ENCODE data around the gene TOMM22.

Gene TOMM22

DNA sequence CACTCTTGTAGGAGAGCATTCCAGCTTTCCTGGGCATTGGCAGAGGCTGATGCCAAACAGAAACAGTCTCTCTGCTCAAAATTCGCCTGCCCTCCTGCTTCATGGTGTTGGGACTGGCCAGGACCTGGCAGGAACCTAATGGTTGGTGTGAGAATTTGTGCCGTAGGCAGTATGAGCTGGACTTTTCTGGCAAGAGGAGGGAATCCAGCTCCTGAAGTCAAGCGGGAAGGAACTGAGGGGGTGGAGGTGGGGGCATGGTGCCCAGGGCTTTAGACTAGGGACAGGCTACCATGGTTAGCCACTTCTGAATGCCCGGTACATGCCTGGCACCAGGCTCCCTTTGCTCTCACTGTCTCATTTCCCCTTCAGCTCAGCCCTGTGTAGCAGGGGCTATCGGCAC, 6.9 kb upstream of the TOMM22 start:
- no peak overlapping the region for H3K4me3 ChIP-seq (ENCODE audit: low read length)
- H3K79me2 ChIP-seq (ENCODE audit: low read length): no peaks in the 10 kb centered on the region
- no peak overlapping the region for H3K9ac ChIP-seq (ENCODE audit: low read length)
- H3K4me2 ChIP-seq (ENCODE audit: low read depth, low read length): no peak overlapping the region
- no peaks in the 10 kb centered on the region for H3K27me3 ChIP-seq (replicated peaks; ENCODE audit: insufficient read depth, low read length)
- H3K27ac ChIP-seq (ENCODE audit: low read length): no peak overlapping the region
- H4K20me1 ChIP-seq (ENCODE audit: insufficient read depth, low read length): no peaks in the 10 kb centered on the region
- DNase-seq: no peak
- no peaks in the 10 kb centered on the region for H3K4me1 ChIP-seq (ENCODE audit: low read length)
- no peaks in the 10 kb centered on the region for H3F3A ChIP-seq (ENCODE audit: insufficient read depth, low read length)
- no peak for TF ChIP-seq EZH2 (optimal IDR thresholded peaks at IDR 0.05; ENCODE audit: low read depth, low read length)
- TF ChIP-seq, protein P1, sequence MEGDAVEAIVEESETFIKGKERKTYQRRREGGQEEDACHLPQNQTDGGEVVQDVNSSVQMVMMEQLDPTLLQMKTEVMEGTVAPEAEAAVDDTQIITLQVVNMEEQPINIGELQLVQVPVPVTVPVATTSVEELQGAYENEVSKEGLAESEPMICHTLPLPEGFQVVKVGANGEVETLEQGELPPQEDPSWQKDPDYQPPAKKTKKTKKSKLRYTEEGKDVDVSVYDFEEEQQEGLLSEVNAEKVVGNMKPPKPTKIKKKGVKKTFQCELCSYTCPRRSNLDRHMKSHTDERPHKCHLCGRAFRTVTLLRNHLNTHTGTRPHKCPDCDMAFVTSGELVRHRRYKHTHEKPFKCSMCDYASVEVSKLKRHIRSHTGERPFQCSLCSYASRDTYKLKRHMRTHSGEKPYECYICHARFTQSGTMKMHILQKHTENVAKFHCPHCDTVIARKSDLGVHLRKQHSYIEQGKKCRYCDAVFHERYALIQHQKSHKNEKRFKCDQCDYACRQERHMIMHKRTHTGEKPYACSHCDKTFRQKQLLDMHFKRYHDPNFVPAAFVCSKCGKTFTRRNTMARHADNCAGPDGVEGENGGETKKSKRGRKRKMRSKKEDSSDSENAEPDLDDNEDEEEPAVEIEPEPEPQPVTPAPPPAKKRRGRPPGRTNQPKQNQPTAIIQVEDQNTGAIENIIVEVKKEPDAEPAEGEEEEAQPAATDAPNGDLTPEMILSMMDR (IDR thresholded peaks at IDR 0.05; ENCODE audit: low read length): no peak
- TF ChIP-seq EZH2phosphoT487 (IDR thresholded peaks at IDR 0.05; ENCODE audit: low read length): no peak
- H3K36me3 ChIP-seq (replicated peaks; ENCODE audit: insufficient read depth, low read length): no peaks in the 10 kb centered on the region
- H3K9me3 ChIP-seq (replicated peaks; ENCODE audit: insufficient read depth, low read length): no peaks in the 10 kb centered on the region
- H3K9me2 ChIP-seq (replicated peaks; ENCODE audit: insufficient read depth, low read length): no peaks in the 10 kb centered on the region
- H2AFZ ChIP-seq (ENCODE audit: low read length): no peak overlapping the region

DNA sequence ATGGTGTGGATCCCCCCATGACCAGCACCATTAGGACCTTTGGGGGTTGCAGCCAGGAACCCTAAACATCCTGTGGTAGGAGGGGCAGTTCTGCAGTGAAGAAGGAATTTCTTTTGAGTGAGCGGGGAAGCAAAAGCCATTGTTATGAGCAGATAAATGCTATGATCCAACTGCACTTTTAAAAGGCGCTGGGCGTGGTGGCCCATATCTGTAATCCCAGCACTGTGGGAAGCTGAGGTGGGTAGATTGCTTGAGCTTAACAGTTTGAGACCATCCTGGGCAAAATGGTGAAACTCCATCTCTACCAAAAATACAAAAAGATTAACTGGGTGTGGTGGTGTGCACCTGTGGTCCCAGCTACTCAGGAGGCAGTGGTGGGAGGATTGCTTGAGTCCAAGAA, 5.9 kb upstream of the TOMM22 start:
- no peak for DNase-seq
- H3K4me3 ChIP-seq (ENCODE audit: low read length): no peak overlapping the region
- H3K9ac ChIP-seq (ENCODE audit: low read length): no peak overlapping the region
- no peak overlapping the region for H3K27ac ChIP-seq (ENCODE audit: low read length)
- no peak for TF ChIP-seq EZH2 (optimal IDR thresholded peaks at IDR 0.05; ENCODE audit: low read depth, low read length)
- TF ChIP-seq, protein P1 (IDR thresholded peaks at IDR 0.05; ENCODE audit: low read length): no peak
- TF ChIP-seq EZH2phosphoT487 (IDR thresholded peaks at IDR 0.05; ENCODE audit: low read length): no peak
- H3K4me2 ChIP-seq (ENCODE audit: low read depth, low read length): no peak overlapping the region
- H3K9me2 ChIP-seq (replicated peaks; ENCODE audit: insufficient read depth, low read length): no peaks in the 10 kb centered on the region
- H4K20me1 ChIP-seq (ENCODE audit: insufficient read depth, low read length): no peaks in the 10 kb centered on the region
- no peaks in the 10 kb centered on the region for H3K27me3 ChIP-seq (replicated peaks; ENCODE audit: insufficient read depth, low read length)
- no peaks in the 10 kb centered on the region for H3K79me2 ChIP-seq (ENCODE audit: low read length)
- no peaks in the 10 kb centered on the region for H3K9me3 ChIP-seq (replicated peaks; ENCODE audit: insufficient read depth, low read length)
- no peaks in the 10 kb centered on the region for H3K4me1 ChIP-seq (ENCODE audit: low read length)
- H3F3A ChIP-seq (ENCODE audit: insufficient read depth, low read length): no peaks in the 10 kb centered on the region
- no peak overlapping the region for H2AFZ ChIP-seq (ENCODE audit: low read length)
- no peaks in the 10 kb centered on the region for H3K36me3 ChIP-seq (replicated peaks; ENCODE audit: insufficient read depth, low read length)

DNA sequence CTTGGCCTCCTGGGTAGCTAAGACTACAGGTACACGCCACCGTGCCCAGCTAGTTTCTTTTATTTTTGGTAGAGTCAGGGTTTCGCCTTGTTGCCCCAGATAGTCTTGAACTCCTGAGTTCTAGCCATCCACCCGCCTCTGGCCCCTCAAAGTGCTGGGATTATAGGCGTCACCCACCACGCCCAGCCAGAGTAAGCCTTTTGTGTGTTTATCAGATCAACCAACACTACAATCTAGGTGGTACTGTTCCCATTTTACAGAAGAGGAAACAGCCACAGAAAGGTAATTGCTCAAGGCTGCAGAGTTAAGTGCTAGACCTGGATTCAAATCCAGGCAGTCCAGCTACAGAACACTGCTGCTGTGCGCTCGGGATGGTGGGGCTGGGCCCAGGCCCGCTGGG, 3.1 kb downstream of the TOMM22 start:
- no peak for DNase-seq
- Histone ChIP-seq H3K4me3 (ENCODE audit: low read length) (no peak overlapping the region), H3K4me2 (ENCODE audit: low read depth, low read length) (no peak overlapping the region), H2AFZ (ENCODE audit: low read length) (no peak overlapping the region), H3K36me3 (replicated peaks; ENCODE audit: insufficient read depth, low read length) (peaks cover 8% of the 10 kb centered on the region; the same call in 1 of the 2 replicates), H3F3A (ENCODE audit: insufficient read depth, low read length) (peaks cover under 1% of the 10 kb centered on the region; the same call in 1 of the 2 replicates), H3K9me2 (replicated peaks; ENCODE audit: insufficient read depth, low read length) (no peaks in the 10 kb centered on the region), H3K9ac (ENCODE audit: low read length) (no peak overlapping the region), H4K20me1 (ENCODE audit: insufficient read depth, low read length) (no peaks in the 10 kb centered on the region), H3K27me3 (replicated peaks; ENCODE audit: insufficient read depth, low read length) (no peaks in the 10 kb centered on the region), H3K4me1 (ENCODE audit: low read length) (peaks cover 6% of the 10 kb centered on the region; the same call in 1 of the 2 replicates), H3K27ac (ENCODE audit: low read length) (no peak overlapping the region), H3K9me3 (replicated peaks; ENCODE audit: insufficient read depth, low read length) (no peaks in the 10 kb centered on the region), H3K79me2 (ENCODE audit: low read length) (peaks cover 27% of the 10 kb centered on the region)
- TF ChIP-seq, protein P1 (IDR thresholded peaks at IDR 0.05; ENCODE audit: low read length): no peak
- no peak for TF ChIP-seq EZH2 (optimal IDR thresholded peaks at IDR 0.05; ENCODE audit: low read depth, low read length)
- TF ChIP-seq EZH2phosphoT487 (IDR thresholded peaks at IDR 0.05; ENCODE audit: low read length): no peak

Data from MM.1S (cell line).